Kidney (tissue), 14 donors: ENCODE data around the gene YIF1A. TPM values are rescaled to one million over a fixed set of nuclear protein-coding genes. Genes with fewer than 3 reads are reported as not detected.

Experiments used
- DNase-seq, 5 donors: peaks; one replicate each; pipeline ENCODE4 v3.0.0-alpha.2; 2013 to 2020
- FAIRE-seq: peaks from 2 replicates; lab custom pipeline; 2012; peaks lifted over from hg19 to GRCh38; lab: Jason Lieb, UNC
- H3K27ac ChIP-seq, 2 donors: one replicate each; pipeline ENCODE4 v1.7.0; 2013; ENCODE audit warnings: low read depth in 2 of 2, low read length in 2 of 2, inconsistent platforms in 1 of 2
- H3K27me3 ChIP-seq: one replicate; pipeline ENCODE4 v1.7.1; 2013; ENCODE audit warnings: low read length, inconsistent platforms; ENCODE audit not compliant: control insufficient read depth, insufficient read depth
- H3K36me3 ChIP-seq, 3 donors: one replicate each; pipeline versions ENCODE4 v1.7.0 to v1.7.1; 2013; ENCODE audit warnings: low read length in 3 of 3, control low read depth in 1 of 3, inconsistent platforms in 1 of 3; ENCODE audit not compliant: insufficient read depth in 3 of 3, control insufficient read depth in 2 of 3
- H3K4me1 ChIP-seq, 3 donors: one replicate each; pipeline versions ENCODE4 v1.7.0 to v1.7.1; 2013; ENCODE audit warnings: low read length in 3 of 3, inconsistent platforms in 1 of 3, low read depth in 1 of 3; ENCODE audit not compliant: control insufficient read depth in 2 of 3, insufficient read depth in 2 of 3
- H3K4me3 ChIP-seq, 3 donors: one replicate each; pipeline versions ENCODE4 v1.7.0 to v1.8.1; 2013; ENCODE audit warnings: low read length in 3 of 3, control low read depth in 1 of 3, inconsistent platforms in 1 of 3
- H3K9ac ChIP-seq, 3 donors: one replicate each; pipeline versions ENCODE4 v1.7.0 to v1.7.1; 2013; ENCODE audit warnings: low read length in 3 of 3, control low read depth in 1 of 3, inconsistent platforms in 1 of 3
- H3K9me3 ChIP-seq, 3 donors: one replicate each; pipeline versions ENCODE4 v1.7.0 to v1.7.1; 2013; ENCODE audit warnings: low read length in 3 of 3, control low read depth in 1 of 3, inconsistent platforms in 1 of 3; ENCODE audit not compliant: control insufficient read depth in 2 of 3, insufficient read depth in 1 of 3
- CTCF ChIP-seq: IDR thresholded peaks from 3 replicates; pipeline ENCODE4 v1.5.1; 2012; ENCODE audit warnings: mild to moderate bottlenecking, moderate library complexity, borderline replicate concordance; ENCODE audit not compliant: insufficient read depth; ENCODE audit errors: extremely low read depth
- intact Hi-C: fragments of 100-400 bp; cut with DNase I; formaldehyde crosslinking; loops from one replicate; pipeline ENCODE4 v1.11.1; 2022
- polyA plus RNA-seq: library from polyadenylated mRNA; stranded (reverse); fragments of 350-450 nt; fragmentation: Illumina TruSeq; extraction: RNeasy Lipid Tissue Mini Kit (QIAGEN cat#74804); gene quantifications from one replicate; pipeline ENCODE4 v1.2.3, GENCODE V29; 2014; ENCODE audit warnings: low read depth, low replicate concordance; ENCODE audit not compliant: insufficient read depth
- total RNA-seq: library from RNA; stranded (reverse); fragmentation: NEBNext Ultra II Directional; extraction: Animal tissue kit (Norgen Biotek cat#: 25700); gene quantifications from one replicate; pipeline ENCODE4 v1.2.1, GENCODE V29; 2021
- donor health status: control.
- donor health status: control.
- donor health status: control.
- donor health status: control.
- donor health status: control.
- donor health status: DM: yes; HTN: yes; CAD: no.
- donor health status: Normal renal cell carcinoma (clear cell type).

YIF1A gene
- total and polyA plus RNA-seq, 2 donors from 2014 or later = 92.1 to 115 TPM

GRCh38 chr11:66326261-66327111 lies 37.5 kb upstream of the YIF1A start:
- H3K9ac ChIP-seq = no peak overlapping the region

GRCh38 chr11:66325263-66325671 lies 36.3 kb upstream of the YIF1A start:
- Histone ChIP-seq H3K4me3 (no peak overlapping the region), H3K27ac (no peak overlapping the region), H3K9me3 (no peaks in the 10 kb centered on the region), H3K36me3 (no peaks in the 10 kb centered on the region), H3K9ac (no peak overlapping the region), H3K27me3 (no peaks in the 10 kb centered on the region), H3K4me1 (peaks cover 0 to 17% (median 11%) of the 10 kb centered on the region in 3 donors)
- intact Hi-C loops = no loop called here
- FAIRE-seq (no peak), DNase-seq (peak in 1 of 5 donors; percentile 68)
- no peak for TF ChIP-seq CTCF

More at GRCh38 chr11:66326261-66327111, 37.5 kb upstream of the YIF1A start:
- Histone ChIP-seq H3K36me3 (no peaks in the 10 kb centered on the region), H3K27me3 (no peaks in the 10 kb centered on the region), H3K27ac (peak overlapping the region in 1 of 2 donors; percentile 26), H3K9me3 (no peaks in the 10 kb centered on the region), H3K4me1 (peaks cover 0 to 17% (median 11%) of the 10 kb centered on the region in 3 donors), H3K4me3 (no peak overlapping the region)
- intact Hi-C loops = no loop called here
- FAIRE-seq = no peak
- TF ChIP-seq CTCF = no peak
- DNase-seq = peak in 3 of 5 donors; percentile 50 to 87 (median 73)

DNA sequence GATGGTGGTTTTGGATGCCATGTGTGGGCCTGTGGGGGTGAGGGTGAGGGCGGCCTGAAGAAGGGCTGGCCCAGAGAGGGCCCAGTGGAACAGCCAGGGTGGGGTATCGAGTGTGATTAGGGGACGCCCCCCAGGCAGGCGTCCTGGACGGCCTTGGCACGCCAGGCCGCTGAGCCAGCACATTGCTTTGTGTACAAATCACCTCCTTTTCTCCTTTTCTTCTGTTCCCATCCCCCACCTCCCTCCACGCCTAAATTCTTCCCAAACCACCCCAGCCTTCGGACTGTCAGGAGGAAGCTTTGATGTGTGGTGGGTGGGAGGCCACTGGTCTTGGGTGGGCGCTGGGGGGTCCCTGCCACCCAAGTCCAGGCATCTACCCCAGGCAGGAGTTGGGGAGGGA lies 35.7 kb upstream of the YIF1A start:
- intact Hi-C loops = no loop called here
- H3K4me3 ChIP-seq = no peak overlapping the region
- DNase-seq (no peak), FAIRE-seq (no peak)
- no peaks in the 10 kb centered on the region for H3K36me3 ChIP-seq
- H3K9me3 ChIP-seq = no peaks in the 10 kb centered on the region
- no peaks in the 10 kb centered on the region for H3K27me3 ChIP-seq
- no peak overlapping the region for H3K27ac ChIP-seq
- TF ChIP-seq CTCF = no peak
- peaks cover 0 to 17% (median 11%) of the 10 kb centered on the region in 3 donors for H3K4me1 ChIP-seq
- H3K9ac ChIP-seq = no peak overlapping the region
